Measurements from ENCODE around the gene EBLN2.
"Not testable (repeated sequence)": the region's sequence is repeated elsewhere in the genome, so short reads cannot be mapped to it uniquely, and the experiment has no call there.

EBLN2 gene

GRCh38 chr3:73066243-73066642 is 4.8 kb downstream of the EBLN2 start:
- not testable (repeated sequence) for DNase-seq (ENCODE audit: low spot score)

GRCh38 chr3:73068419-73068818 is 7.0 kb downstream of the EBLN2 start:
- no peak for DNase-seq (ENCODE audit: low spot score)

- no peak for DNase-seq (ENCODE audit: low spot score)
Observed at GRCh38 chr3:73069187-73069586, 7.7 kb downstream of the EBLN2 start.

- DNase-seq (ENCODE audit: low spot score) = no peak
Observed at GRCh38 chr3:73069775-73070444, 8.5 kb downstream of the EBLN2 start.

GRCh38 chr3:73070675-73071575 is 9.5 kb downstream of the EBLN2 start:
- DNase-seq (ENCODE audit: low spot score) = no peak

- DNase-seq (ENCODE audit: low spot score) = no peak
Observed at GRCh38 chr3:73071952-73072351, 10.5 kb downstream of the EBLN2 start.

- DNase-seq (ENCODE audit: low spot score) = no peak
Observed at GRCh38 chr3:73072634-73073033, 11.2 kb downstream of the EBLN2 start.

GRCh38 chr3:73073091-73073707 is 11.7 kb downstream of the EBLN2 start:
- DNase-seq (ENCODE audit: low spot score) = no peak

- DNase-seq (ENCODE audit: low spot score) = no peak
Observed at GRCh38 chr3:73074781-73075180, 13.3 kb downstream of the EBLN2 start.

- DNase-seq (ENCODE audit: low spot score) = no peak
Observed at GRCh38 chr3:73080216-73080966, 18.9 kb downstream of the EBLN2 start.

GRCh38 chr3:73081140-73081539 is 19.7 kb downstream of the EBLN2 start:
- DNase-seq (ENCODE audit: low spot score) = no peak

GRCh38 chr3:73084170-73084569 is 22.7 kb downstream of the EBLN2 start:
- DNase-seq (ENCODE audit: low spot score) = no peak

- peak; percentile 46 for DNase-seq (ENCODE audit: low spot score)
Observed at GRCh38 chr3:73086071-73086494, 24.6 kb downstream of the EBLN2 start.

GRCh38 chr3:73094129-73094528 is 32.7 kb downstream of the EBLN2 start:
- DNase-seq (ENCODE audit: low spot score) = peak; percentile 14

- no peak for DNase-seq (ENCODE audit: low spot score)
Observed at GRCh38 chr3:73094951-73095350, 33.5 kb downstream of the EBLN2 start.

- DNase-seq (ENCODE audit: low spot score) = no peak
Observed at GRCh38 chr3:73096169-73096568, 34.7 kb downstream of the EBLN2 start.

GRCh38 chr3:73098026-73098425 is 36.6 kb downstream of the EBLN2 start:
- DNase-seq (ENCODE audit: low spot score) = no peak

GRCh38 chr3:73098873-73099272 is 37.4 kb downstream of the EBLN2 start:
- DNase-seq (ENCODE audit: low spot score) = no peak

- peak; percentile 65 for DNase-seq (ENCODE audit: low spot score)
Observed at GRCh38 chr3:73100741-73101559, 39.5 kb downstream of the EBLN2 start.

- DNase-seq (ENCODE audit: low spot score) = no peak
Observed at GRCh38 chr3:73101881-73102280, 40.4 kb downstream of the EBLN2 start.

GRCh38 chr3:73107215-73107614 is 45.8 kb downstream of the EBLN2 start:
- DNase-seq (ENCODE audit: low spot score) = no peak
